PC-3 (cell line): ENCODE results near the gene PSMD14. TPM values are rescaled to one million over a fixed set of nuclear protein-coding genes. Genes with fewer than 3 reads are reported as not detected.
"Not testable (repeated sequence)": the region's sequence is repeated elsewhere in the genome, so short reads cannot be mapped to it uniquely, and the experiment has no call there.

Experiments used
- ATAC-seq: fragments of 200-7000 bp; cut with Tn5 transposase; 2 replicates; pipeline ENCODE4 v1.9.1; 2020; ENCODE audit warnings: mild to moderate bottlenecking, moderate library complexity
- BruUV-seq: library from RNA; stranded (reverse); fragments of 400-500 nt; replicated peaks from 2 replicates; lab custom pipeline; 2021; lab: Mats Ljungman, UMichigan
- CTCF ChIA-PET: fragments of 300-600 bp; sonication (Branson Sonifier 250); formaldehyde crosslinking; loops from one replicate; lab custom pipeline; 2022; ENCODE audit warnings: antibody characterized with exemption; lab: Charles Lee
- POLR2A ChIA-PET: fragments of 300-600 bp; sonication (Branson Sonifier 250); formaldehyde crosslinking; loops from one replicate; lab custom pipeline; 2022; ENCODE audit warnings: antibody characterized with exemption; ENCODE audit not compliant: unreplicated experiment; lab: Charles Lee
- DNase-seq: peaks from one replicate; pipeline ENCODE4 v3.0.0-alpha.2; 2015
- H2AFZ ChIP-seq: fragments of 300-600 bp; sonication (generic); 2 replicates; pipeline ENCODE4 v1.6.0; 2016; ENCODE audit warnings: antibody characterized with exemption, low read length
- H3F3A ChIP-seq: fragments of 300-600 bp; sonication (generic); one replicate; pipeline ENCODE4 v1.6.0; 2017; ENCODE audit warnings: antibody characterized with exemption, low read length, control low read depth, mild to moderate bottlenecking; ENCODE audit not compliant: unreplicated experiment
- H3K27ac ChIP-seq: fragments of 300-600 bp; sonication (generic); 2 replicates; pipeline ENCODE4 v1.5.1; 2016; ENCODE audit warnings: mild to moderate bottlenecking, low read length
- H3K27me3 ChIP-seq: fragments of 300-600 bp; sonication (generic); 2 replicates; pipeline ENCODE4 v1.6.1; 2016; ENCODE audit warnings: low read length, mixed read lengths
- H3K36me3 ChIP-seq: fragments of 300-600 bp; sonication (generic); 2 replicates; pipeline ENCODE4 v1.6.1; 2016; ENCODE audit warnings: low read depth, mixed run types, low read length, mixed read lengths
- H3K4me1 ChIP-seq: fragments of 300-600 bp; sonication (generic); 2 replicates; pipeline ENCODE4 v1.5.1; 2016; ENCODE audit warnings: low read length; ENCODE audit not compliant: insufficient read depth
- H3K4me2 ChIP-seq: fragments of 300-600 bp; sonication (generic); 2 replicates; pipeline ENCODE4 v1.6.0; 2016; ENCODE audit warnings: low read length
- H3K4me3 ChIP-seq: fragments of 300-600 bp; sonication (generic); 2 replicates; pipeline ENCODE4 v1.5.1; 2016; ENCODE audit warnings: mild to moderate bottlenecking, low read length, mixed read lengths
- H3K79me2 ChIP-seq: fragments of 300-600 bp; sonication (generic); 2 replicates; pipeline ENCODE4 v1.6.1; 2017; ENCODE audit warnings: low read length, mixed read lengths
- H3K9ac ChIP-seq: fragments of 300-600 bp; sonication (generic); 2 replicates; pipeline ENCODE4 v1.6.0; 2016; ENCODE audit warnings: mild to moderate bottlenecking, low read length
- H3K9me2 ChIP-seq: fragments of 300-600 bp; sonication (generic); replicated peaks from 2 replicates; pipeline ENCODE4 v1.6.1; 2016; ENCODE audit warnings: mixed run types, low read length, mixed read lengths
- H3K9me3 ChIP-seq: fragments of 300-600 bp; sonication (generic); 2 replicates; pipeline ENCODE4 v1.6.1; 2016; ENCODE audit warnings: low read length, mixed read lengths
- H4K20me1 ChIP-seq: fragments of 300-600 bp; sonication (generic); 2 replicates; pipeline ENCODE4 v1.6.1; 2016; ENCODE audit warnings: low read length, mixed read lengths
- EZH2 ChIP-seq: fragments of 300-600 bp; sonication (generic); IDR thresholded peaks from one replicate; pipeline ENCODE4 v1.6.1; 2017; ENCODE audit warnings: antibody characterized with exemption, mild to moderate bottlenecking, low read length; ENCODE audit not compliant: unreplicated experiment
- EZH2phosphoT487 ChIP-seq: fragments of 300-600 bp; sonication (generic); IDR thresholded peaks from 2 replicates; pipeline ENCODE4 v1.6.1; 2018; ENCODE audit warnings: mild to moderate bottlenecking, antibody characterized with exemption, low read length, borderline replicate concordance
- intact Hi-C: fragments of 100-400 bp; cut with micrococcal nuclease; formaldehyde crosslinking; loops from 2 replicates; pipeline ENCODE4 v1.9.0; 2023
- total RNA-seq: library from RNA; depleted of rRNA; stranded (reverse); fragments of >200 nt; gene quantifications from 2 replicates; pipeline ENCODE4 v1.2.3, GENCODE V29; 2014
- TF ChIP-seq, protein P1 (sequence below): fragments of 300-600 bp; sonication (generic); conservative IDR thresholded peaks from 2 replicates; pipeline ENCODE4 v1.5.1; 2017; ENCODE audit warnings: antibody characterized with exemption, low read depth, mild to moderate bottlenecking, low read length

The PSMD14 gene
- total RNA-seq, 1 experiment from 2014 or later: 151 TPM

DNA sequence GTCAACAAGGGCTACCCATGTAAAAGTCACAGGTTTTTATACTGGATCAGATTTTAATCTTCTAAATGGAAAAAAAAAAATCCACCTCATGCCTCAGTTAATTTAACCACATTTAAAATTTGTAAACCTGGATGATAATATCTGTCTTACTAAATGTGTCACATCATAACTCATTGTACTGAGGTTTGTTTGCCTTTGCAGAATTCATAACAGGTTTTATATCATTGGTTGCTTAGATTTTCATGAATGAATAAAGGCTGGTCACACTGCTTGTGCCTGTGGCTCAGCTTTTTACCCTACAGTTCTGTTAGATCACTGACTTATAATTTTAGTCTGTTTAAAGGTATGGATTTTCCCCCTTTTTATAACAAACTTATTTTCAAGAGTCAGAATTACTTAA is 48.9 kb downstream of the PSMD14 start:
- DNase-seq (peak; percentile 9), ATAC-seq (peak; percentile 38; the same call in 1 of the 2 replicates)
- Histone ChIP-seq H3K79me2 (peaks cover 90% of the 10 kb centered on the region), H3K4me3 (no peak overlapping the region), H3K27me3 (no peaks in the 10 kb centered on the region), H3K4me1 (no peaks in the 10 kb centered on the region), H3F3A (no peaks in the 10 kb centered on the region), H4K20me1 (peaks cover 21% of the 10 kb centered on the region; the same call in 1 of the 2 replicates), H3K27ac (no peak overlapping the region), H3K36me3 (peaks cover 26% of the 10 kb centered on the region), H3K9me2 (no peaks in the 10 kb centered on the region), H3K4me2 (no peak overlapping the region), H3K9me3 (0 out of 2 replicates have a peak, but pooled peaks cover under 1% of the 10 kb centered on the region), H3K9ac (no peak overlapping the region), H2AFZ (no peak overlapping the region)
- ChIA-PET CTCF (no interaction called here), POLR2A (no interaction called here)
- TF ChIP-seq, protein P1, sequence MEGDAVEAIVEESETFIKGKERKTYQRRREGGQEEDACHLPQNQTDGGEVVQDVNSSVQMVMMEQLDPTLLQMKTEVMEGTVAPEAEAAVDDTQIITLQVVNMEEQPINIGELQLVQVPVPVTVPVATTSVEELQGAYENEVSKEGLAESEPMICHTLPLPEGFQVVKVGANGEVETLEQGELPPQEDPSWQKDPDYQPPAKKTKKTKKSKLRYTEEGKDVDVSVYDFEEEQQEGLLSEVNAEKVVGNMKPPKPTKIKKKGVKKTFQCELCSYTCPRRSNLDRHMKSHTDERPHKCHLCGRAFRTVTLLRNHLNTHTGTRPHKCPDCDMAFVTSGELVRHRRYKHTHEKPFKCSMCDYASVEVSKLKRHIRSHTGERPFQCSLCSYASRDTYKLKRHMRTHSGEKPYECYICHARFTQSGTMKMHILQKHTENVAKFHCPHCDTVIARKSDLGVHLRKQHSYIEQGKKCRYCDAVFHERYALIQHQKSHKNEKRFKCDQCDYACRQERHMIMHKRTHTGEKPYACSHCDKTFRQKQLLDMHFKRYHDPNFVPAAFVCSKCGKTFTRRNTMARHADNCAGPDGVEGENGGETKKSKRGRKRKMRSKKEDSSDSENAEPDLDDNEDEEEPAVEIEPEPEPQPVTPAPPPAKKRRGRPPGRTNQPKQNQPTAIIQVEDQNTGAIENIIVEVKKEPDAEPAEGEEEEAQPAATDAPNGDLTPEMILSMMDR: no peak
- TF ChIP-seq EZH2: no peak
- TF ChIP-seq EZH2phosphoT487: no peak
- no TSS peak for BruUV-seq
- intact Hi-C loops: no loop called here

DNA sequence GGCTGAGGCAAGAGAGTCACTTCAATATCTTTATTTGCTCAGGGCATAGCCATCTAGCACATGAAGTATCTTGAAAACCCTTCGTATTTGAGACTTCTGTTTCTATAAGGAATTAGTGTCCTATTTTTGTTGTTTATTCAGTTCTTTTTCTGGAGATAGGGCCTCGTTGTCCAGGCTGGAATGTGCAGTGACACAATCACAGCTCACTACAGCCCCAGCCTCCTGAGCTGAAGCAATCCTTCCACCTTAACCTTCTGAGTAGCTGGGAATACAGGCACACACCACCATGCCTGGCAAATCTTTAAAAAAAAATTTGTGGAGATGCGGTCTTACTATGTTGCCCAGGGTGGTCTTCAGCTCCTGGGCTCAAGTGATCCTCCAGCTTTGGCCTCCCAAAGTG is 50.6 kb downstream of the PSMD14 start:
- no peak overlapping the region for H3K4me2 ChIP-seq
- no peak overlapping the region for H3K9ac ChIP-seq
- no peak for DNase-seq
- no peak for ATAC-seq
- no peaks in the 10 kb centered on the region for H3K9me2 ChIP-seq
- H3K4me3 ChIP-seq: no peak overlapping the region
- H3F3A ChIP-seq: no peaks in the 10 kb centered on the region
- CTCF ChIA-PET: no interaction called here
- 0 out of 2 replicates have a peak, but pooled peaks cover 6% of the 10 kb centered on the region for H3K9me3 ChIP-seq
- no peaks in the 10 kb centered on the region for H3K27me3 ChIP-seq
- no TSS peak for BruUV-seq
- peaks cover 90% of the 10 kb centered on the region for H3K79me2 ChIP-seq
- H3K36me3 ChIP-seq: peaks cover 36% of the 10 kb centered on the region
- no peak overlapping the region for H3K27ac ChIP-seq
- intact Hi-C loops: no loop called here
- TF ChIP-seq, protein P1: no peak
- TF ChIP-seq EZH2phosphoT487 (no peak), EZH2 (no peak)
- 0 out of 2 replicates have a peak, but pooled peaks cover 14% of the 10 kb centered on the region for H4K20me1 ChIP-seq
- no peak overlapping the region for H2AFZ ChIP-seq
- POLR2A ChIA-PET: no interaction called here
- no peaks in the 10 kb centered on the region for H3K4me1 ChIP-seq

DNA sequence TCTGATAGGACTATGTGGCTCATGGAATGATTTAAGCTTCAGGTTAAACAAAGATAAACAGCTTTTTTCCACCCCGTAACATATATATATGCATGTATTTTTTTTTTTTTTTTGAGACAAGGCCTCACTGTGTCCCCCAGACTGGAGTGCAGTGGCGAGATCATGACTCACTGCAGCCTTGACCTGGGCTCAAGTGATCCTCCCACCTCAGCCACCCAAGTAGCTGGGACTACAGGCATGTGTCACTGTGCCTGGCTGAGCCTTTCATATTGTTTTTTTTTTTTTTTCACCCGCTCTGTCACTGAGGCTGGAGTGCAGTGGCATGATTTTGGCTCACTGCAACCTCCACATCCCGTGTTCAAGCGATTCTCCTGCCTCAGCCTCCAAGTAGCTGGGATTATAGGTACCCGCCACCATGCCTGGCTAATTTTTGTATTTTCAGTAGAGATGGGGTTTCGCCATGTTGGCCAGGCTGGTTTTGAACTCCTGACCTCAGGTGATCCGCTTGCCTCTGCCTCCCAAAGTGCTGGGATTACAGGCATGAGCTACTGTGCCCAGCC is 52.0 kb downstream of the PSMD14 start:
- H3K4me3 ChIP-seq, H3K27me3 ChIP-seq, H2AFZ ChIP-seq, POLR2A ChIA-PET, DNase-seq, H3K9me2 ChIP-seq, BruUV-seq, ATAC-seq, H3K9ac ChIP-seq, H3F3A ChIP-seq, CTCF ChIA-PET, H3K4me1 ChIP-seq, H3K9me3 ChIP-seq, H3K4me2 ChIP-seq, H3K27ac ChIP-seq, intact Hi-C loops: not testable (repeated sequence)
- H3K36me3 ChIP-seq: peaks cover 36% of the 10 kb centered on the region
- H4K20me1 ChIP-seq: 0 out of 2 replicates have a peak, but pooled peaks cover 14% of the 10 kb centered on the region
- peaks cover 90% of the 10 kb centered on the region for H3K79me2 ChIP-seq
